ENCODE results near the gene STK10.
A peak's percentile ranks its signal among the peaks of the same experiment; 100 is the strongest.
"Not testable (repeated sequence)": the region's sequence is repeated elsewhere in the genome, so short reads cannot be mapped to it uniquely, and the experiment has no call there.

The STK10 gene

GRCh38 chr5:172051643-172052339 lies 136.2 kb downstream of the STK10 start:
- DNase-seq: no peak

GRCh38 chr5:172050080-172050479 lies 137.9 kb downstream of the STK10 start:
- no peak for DNase-seq

GRCh38 chr5:172049226-172049796 lies 138.7 kb downstream of the STK10 start:
- DNase-seq: no peak

- DNase-seq: no peak
These were observed 139.4 kb downstream of the STK10 start for GRCh38 chr5:172048539-172049101.

GRCh38 chr5:172048170-172048422 lies 139.9 kb downstream of the STK10 start:
- no peak for DNase-seq

GRCh38 chr5:172046593-172046992 lies 141.4 kb downstream of the STK10 start:
- no peak for DNase-seq

- DNase-seq: no peak
These were observed 142.8 kb downstream of the STK10 start for GRCh38 chr5:172045315-172045632.

GRCh38 chr5:172044631-172045314 lies 143.3 kb downstream of the STK10 start:
- no peak for DNase-seq

- DNase-seq: no peak
These were observed 144.2 kb downstream of the STK10 start for GRCh38 chr5:172043865-172044264.

GRCh38 chr5:172042183-172042582 lies 145.8 kb downstream of the STK10 start:
- no peak for DNase-seq

GRCh38 chr5:172038167-172038566 lies 149.9 kb downstream of the STK10 start:
- no peak for DNase-seq

GRCh38 chr5:172035049-172035448 lies 153.0 kb downstream of the STK10 start:
- peak in 1 of 5 experiments; percentile 6 for DNase-seq

GRCh38 chr5:172031894-172032461 lies 156.0 kb downstream of the STK10 start:
- no peak for DNase-seq

- DNase-seq: no peak
These were observed 158.1 kb downstream of the STK10 start for GRCh38 chr5:172029876-172030275.

GRCh38 chr5:172028167-172028566 lies 159.9 kb downstream of the STK10 start:
- DNase-seq: no peak

- not testable (repeated sequence) for DNase-seq
These were observed 167.8 kb downstream of the STK10 start for GRCh38 chr5:172020110-172020786.

GRCh38 chr5:172015346-172015745 lies 172.7 kb downstream of the STK10 start:
- DNase-seq: no peak

- DNase-seq: no peak
These were observed 177.7 kb downstream of the STK10 start for GRCh38 chr5:172010278-172010677.

GRCh38 chr5:172009536-172010270 lies 178.3 kb downstream of the STK10 start:
- no peak for DNase-seq

GRCh38 chr5:172008689-172009141 lies 179.3 kb downstream of the STK10 start:
- DNase-seq: no peak

- no peak for DNase-seq
These were observed 179.9 kb downstream of the STK10 start for GRCh38 chr5:172008111-172008455.
